BLaER1 treated with 17β-estradiol and CSF1 and Interleukin-3, amounts not matched to agents 10 nM and 100 nM (cell line): ENCODE results near the gene GTPBP1.

Experiments used
- H3K27ac ChIP-seq, 11 experiments: shearing (Covaris generic); formaldehyde crosslinking; 2 replicates each; pipeline ENCODE4 v1.8.1; 2022
- H3K27me3 ChIP-seq, 11 experiments: shearing (Covaris generic); formaldehyde crosslinking; 2 replicates each; pipeline ENCODE4 v1.8.1; 2022
- H3K36me3 ChIP-seq, 11 experiments: shearing (Covaris generic); formaldehyde crosslinking; 2 replicates each; pipeline ENCODE4 v1.8.1; 2022
- H3K4me1 ChIP-seq, 10 experiments: shearing (Covaris generic); formaldehyde crosslinking; 2 replicates each; pipeline ENCODE4 v1.8.1; 2022
- H3K4me2 ChIP-seq, 11 experiments: shearing (Covaris generic); formaldehyde crosslinking; 2 replicates each; pipeline ENCODE4 v1.8.1; 2022
- H3K4me3 ChIP-seq, 10 experiments: shearing (Covaris generic); formaldehyde crosslinking; 2 replicates each; pipeline ENCODE4 v1.8.1; 2022
- H3K9ac ChIP-seq, 11 experiments: shearing (Covaris generic); formaldehyde crosslinking; 2 replicates each; pipeline ENCODE4 v1.8.1; 2022
- H3K9me3 ChIP-seq, 11 experiments: shearing (Covaris generic); formaldehyde crosslinking; replicated peaks in 1 of 11; 2 replicates each; pipeline ENCODE4 v1.8.1; 2022
- H4K20me1 ChIP-seq, 11 experiments: shearing (Covaris generic); formaldehyde crosslinking; 2 replicates each; pipeline ENCODE4 v1.8.1; 2022
- Cebpa-rat ChIP-seq, 11 experiments: shearing (Covaris generic); IDR thresholded peaks; 2 replicates each; pipeline ENCODE4 v1.8.1; 2022

The GTPBP1 gene

DNA sequence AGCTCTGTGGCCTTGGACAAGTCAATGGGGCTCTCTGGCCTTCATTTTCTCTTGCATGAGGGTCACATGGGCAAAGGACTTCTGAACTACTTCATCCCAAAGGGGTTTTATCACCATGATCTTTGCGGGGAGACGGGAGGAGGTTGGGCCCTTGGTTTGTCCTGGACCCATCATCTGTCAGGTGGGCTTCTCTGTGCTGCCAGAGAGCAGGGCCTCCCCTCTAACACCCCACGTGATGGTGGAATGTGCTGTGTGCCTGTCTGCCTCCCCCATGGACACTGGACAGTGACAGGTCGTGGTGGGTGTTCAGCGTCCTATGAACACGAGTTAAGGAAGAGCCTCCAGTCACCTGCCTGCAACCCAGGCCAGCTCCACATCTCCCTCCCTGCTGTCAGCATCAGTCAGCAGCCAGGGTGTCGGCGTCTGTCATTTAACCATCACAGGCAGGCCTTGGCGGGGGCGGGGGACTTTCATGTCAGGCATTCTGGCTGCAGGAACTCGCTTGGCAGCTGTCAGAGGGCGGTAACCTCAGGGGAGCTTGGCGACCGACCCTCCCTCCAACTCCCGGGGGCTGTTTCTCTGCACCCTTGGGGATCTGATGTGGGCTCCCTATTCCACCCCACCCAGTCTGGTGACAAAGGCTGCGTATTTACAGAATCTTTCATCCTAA, 52.7 kb downstream of the GTPBP1 start:
- TF ChIP-seq Cebpa-rat (IDR thresholded peaks at IDR 0.05), result no peak
- Histone ChIP-seq H3K9me3 (no peaks in the 10 kb centered on the region), H3K27ac (peak overlapping the region in 5 of 11 experiments; percentile 2 to 99 (median 97); a peak in 6 of 22 replicates), H3K4me3 (peak overlapping the region in 6 of 10 experiments; percentile 24 to 99 (median 94); a peak in 8 of 20 replicates), H3K4me1 (peaks cover 65 to 80% (median 76%) of the 10 kb centered on the region in 10 experiments), H4K20me1 (peaks cover 0 to 42% (median 24%) of the 10 kb centered on the region in 11 experiments; a peak in 16 of 22 replicates), H3K36me3 (peaks cover 0 to 9% (median 6%) of the 10 kb centered on the region in 11 experiments; a peak in 13 of 22 replicates), H3K27me3 (no peaks in the 10 kb centered on the region), H3K4me2 (peak overlapping the region; percentile 92 to 100 (median 98)), H3K9ac (peak overlapping the region in 8 of 11 experiments; percentile 10 to 98 (median 96); a peak in 13 of 22 replicates)

DNA sequence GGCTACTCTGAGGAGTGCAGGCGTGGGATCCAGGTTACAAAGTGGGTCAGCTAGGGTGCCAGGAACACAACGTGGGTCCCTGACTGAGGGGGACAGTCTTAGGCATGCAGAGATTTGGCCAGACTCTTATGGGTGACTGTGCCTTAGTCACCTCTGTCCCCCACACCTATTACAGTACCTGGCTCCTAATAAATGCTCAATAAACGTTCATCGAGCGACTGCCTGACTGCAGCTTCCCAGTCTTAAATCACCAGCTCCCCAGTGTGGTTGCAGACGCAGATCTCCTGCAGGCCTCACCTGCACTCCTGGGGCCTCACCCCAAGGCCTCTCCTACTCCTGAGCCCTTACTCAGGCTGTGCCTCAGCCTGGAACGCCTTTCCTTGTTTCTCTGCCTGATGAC, 53.3 kb downstream of the GTPBP1 start:
- Histone ChIP-seq H3K36me3 (peaks cover 0 to 3% (median 0%) of the 10 kb centered on the region in 11 experiments; a peak in 6 of 22 replicates), H3K27me3 (no peaks in the 10 kb centered on the region), H4K20me1 (peaks cover 0 to 40% (median 24%) of the 10 kb centered on the region in 11 experiments; a peak in 16 of 22 replicates), H3K27ac (peak overlapping the region in 1 of 11 experiments; percentile 61; a peak in 2 of 22 replicates), H3K4me1 (peaks cover 60 to 80% (median 73%) of the 10 kb centered on the region in 10 experiments), H3K4me2 (peak overlapping the region; percentile 92 to 100 (median 98)), H3K9ac (peak overlapping the region in 5 of 11 experiments; percentile 32 to 98 (median 97); a peak in 5 of 22 replicates), H3K9me3 (no peaks in the 10 kb centered on the region), H3K4me3 (peak overlapping the region in 1 of 10 experiments; percentile 98; a peak in 1 of 20 replicates)
- TF ChIP-seq Cebpa-rat (IDR thresholded peaks at IDR 0.05), result no peak

DNA sequence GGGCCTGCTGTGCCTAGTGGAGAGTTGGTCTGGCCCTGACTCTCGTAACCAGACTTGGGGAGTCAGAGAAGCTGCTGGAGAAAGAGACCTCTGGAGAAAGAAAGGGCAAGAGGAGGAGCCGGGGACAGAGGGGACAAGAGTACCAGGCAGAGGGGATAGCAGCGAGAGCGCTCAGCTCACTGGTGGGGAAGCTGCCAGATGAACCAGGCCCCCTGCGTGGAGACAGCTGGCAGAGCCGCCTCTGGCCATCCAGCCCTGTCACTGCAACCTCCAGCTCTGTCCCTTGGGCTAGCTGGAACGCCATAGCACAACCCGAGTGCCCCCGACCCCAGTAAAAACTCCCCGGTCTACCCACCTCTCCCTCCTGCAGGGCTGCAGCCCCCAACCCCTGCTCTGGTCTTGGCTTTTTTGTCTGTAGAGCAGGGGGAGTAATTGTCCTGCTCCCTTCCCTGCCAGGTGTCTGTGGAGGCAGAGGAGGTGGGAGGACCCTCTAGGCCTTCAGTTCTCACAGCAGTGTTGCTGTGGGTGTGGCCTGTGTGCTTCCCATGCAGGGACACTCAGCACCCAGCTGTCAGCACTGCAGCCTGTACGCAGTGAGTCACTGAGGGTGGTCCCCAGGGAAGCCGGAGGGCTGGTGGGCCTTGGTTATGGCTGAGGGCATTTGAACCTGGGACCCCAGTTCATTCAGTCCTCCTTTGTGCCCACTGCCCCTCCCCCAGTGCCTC, 54.9 kb downstream of the GTPBP1 start:
- TF ChIP-seq Cebpa-rat (IDR thresholded peaks at IDR 0.05), result no peak
- Histone ChIP-seq H4K20me1 (peaks cover 0 to 40% (median 20%) of the 10 kb centered on the region in 11 experiments; a peak in 16 of 22 replicates), H3K27ac (peak overlapping the region in 6 of 11 experiments; percentile 25 to 61 (median 47); a peak in 10 of 22 replicates), H3K4me2 (peak overlapping the region; percentile 73 to 100 (median 98)), H3K27me3 (no peaks in the 10 kb centered on the region), H3K9me3 (no peaks in the 10 kb centered on the region), H3K36me3 (no peaks in the 10 kb centered on the region), H3K4me1 (peaks cover 57 to 81% (median 74%) of the 10 kb centered on the region in 10 experiments), H3K4me3 (peak overlapping the region in 2 of 10 experiments; percentile 2 to 44; a peak in 3 of 20 replicates), H3K9ac (peak overlapping the region in 8 of 11 experiments; percentile 33 to 97 (median 50); a peak in 13 of 22 replicates)

DNA sequence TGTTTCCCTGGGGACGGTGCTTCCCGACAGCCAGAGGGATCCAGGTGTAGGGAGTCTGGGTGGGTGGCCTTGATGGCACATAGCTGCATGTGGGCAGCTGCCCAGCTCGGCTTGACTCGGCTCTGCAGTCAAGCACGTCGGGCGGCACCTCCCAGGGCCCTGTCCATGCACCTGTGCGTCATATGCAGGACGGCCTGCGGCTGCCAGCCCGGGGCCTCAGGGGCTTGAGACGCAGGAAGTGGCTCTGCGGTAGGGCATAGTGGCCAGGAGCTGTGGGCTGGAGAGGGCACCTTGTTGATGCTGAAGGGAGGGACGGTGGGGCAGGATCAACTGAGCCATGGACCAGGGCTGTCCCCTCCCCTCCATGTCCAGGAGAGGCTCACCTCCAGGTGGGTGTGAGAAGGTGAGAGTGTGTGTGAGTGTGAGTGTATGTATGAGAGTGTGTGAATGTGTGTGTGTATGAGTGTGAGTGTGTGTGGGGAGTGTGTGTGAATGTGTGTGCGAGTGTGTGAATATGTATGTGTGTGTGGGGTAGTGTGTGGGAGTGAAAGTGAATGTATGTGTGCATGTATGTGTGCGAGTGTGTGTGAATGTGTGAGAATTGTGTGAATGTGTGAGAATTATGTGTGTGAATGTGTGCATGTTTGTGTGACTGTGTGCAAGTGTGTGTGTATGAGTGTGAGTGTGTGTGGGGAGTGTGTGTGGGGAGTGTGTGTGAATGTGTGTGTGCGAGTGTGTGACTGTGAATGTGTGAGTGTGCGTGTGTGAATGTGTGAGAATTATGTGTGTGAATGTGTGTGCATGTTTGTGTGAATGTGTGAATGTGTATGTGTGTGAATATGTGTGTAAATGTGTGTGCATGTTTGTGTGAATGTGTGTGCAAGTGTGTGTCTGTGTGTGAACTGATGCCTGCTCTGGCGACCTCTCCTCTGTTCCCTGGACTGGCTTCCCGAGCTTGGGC, 55.7 kb downstream of the GTPBP1 start:
- Histone ChIP-seq H3K9ac (peak overlapping the region in 7 of 11 experiments; percentile 17 to 47 (median 33); a peak in 8 of 22 replicates), H3K27me3 (no peaks in the 10 kb centered on the region), H3K36me3 (no peaks in the 10 kb centered on the region), H3K4me1 (peaks cover 55 to 86% (median 78%) of the 10 kb centered on the region in 10 experiments), H3K9me3 (no peaks in the 10 kb centered on the region), H3K4me3 (peak overlapping the region in 1 of 10 experiments; percentile 44; a peak in 2 of 20 replicates), H3K27ac (peak overlapping the region in 6 of 11 experiments; percentile 25 to 59 (median 52); a peak in 10 of 22 replicates), H3K4me2 (peak overlapping the region; percentile 73 to 100 (median 98)), H4K20me1 (peaks cover 0 to 40% (median 20%) of the 10 kb centered on the region in 11 experiments; a peak in 16 of 22 replicates)
- TF ChIP-seq Cebpa-rat (IDR thresholded peaks at IDR 0.05), result no peak

DNA sequence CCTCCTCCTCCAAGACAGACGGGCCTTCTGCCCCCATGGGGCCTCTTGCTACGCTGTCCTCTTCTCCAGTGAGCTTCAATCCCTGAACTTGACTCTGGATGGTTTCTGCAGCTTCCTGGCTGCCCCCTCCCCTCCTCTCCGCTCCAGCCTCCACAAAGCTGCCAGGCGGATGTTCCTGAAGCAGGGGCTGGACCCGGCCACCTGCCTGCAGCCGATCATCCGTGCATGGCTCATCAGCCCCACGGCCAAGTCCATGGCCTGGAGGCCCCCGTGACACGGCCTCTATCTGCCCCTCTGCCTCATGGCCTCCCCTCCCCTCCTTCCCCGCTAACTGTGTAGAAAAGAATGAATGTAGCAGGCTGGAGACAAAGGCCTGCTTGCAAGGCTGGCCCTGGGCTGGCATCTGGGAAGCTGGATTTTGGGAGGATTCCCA, 56.8 kb downstream of the GTPBP1 start:
- no peak overlapping the region for H3K4me3 ChIP-seq
- no peaks in the 10 kb centered on the region for H3K9me3 ChIP-seq
- H3K27me3 ChIP-seq, result no peaks in the 10 kb centered on the region
- TF ChIP-seq Cebpa-rat (IDR thresholded peaks at IDR 0.05), result no peak
- H3K4me1 ChIP-seq, result peaks cover 44 to 83% (median 74%) of the 10 kb centered on the region in 10 experiments
- peak overlapping the region; percentile 29 to 100 (median 97); a peak in 21 of 22 replicates for H3K4me2 ChIP-seq
- peaks cover 0 to 40% (median 20%) of the 10 kb centered on the region in 11 experiments; a peak in 16 of 22 replicates for H4K20me1 ChIP-seq
- H3K27ac ChIP-seq, result peak overlapping the region in 2 of 11 experiments; percentile 1 to 13; a peak in 1 of 22 replicates
- H3K36me3 ChIP-seq, result no peaks in the 10 kb centered on the region
- H3K9ac ChIP-seq, result peak overlapping the region in 3 of 11 experiments; percentile 17 to 35 (median 24); a peak in 4 of 22 replicates

DNA sequence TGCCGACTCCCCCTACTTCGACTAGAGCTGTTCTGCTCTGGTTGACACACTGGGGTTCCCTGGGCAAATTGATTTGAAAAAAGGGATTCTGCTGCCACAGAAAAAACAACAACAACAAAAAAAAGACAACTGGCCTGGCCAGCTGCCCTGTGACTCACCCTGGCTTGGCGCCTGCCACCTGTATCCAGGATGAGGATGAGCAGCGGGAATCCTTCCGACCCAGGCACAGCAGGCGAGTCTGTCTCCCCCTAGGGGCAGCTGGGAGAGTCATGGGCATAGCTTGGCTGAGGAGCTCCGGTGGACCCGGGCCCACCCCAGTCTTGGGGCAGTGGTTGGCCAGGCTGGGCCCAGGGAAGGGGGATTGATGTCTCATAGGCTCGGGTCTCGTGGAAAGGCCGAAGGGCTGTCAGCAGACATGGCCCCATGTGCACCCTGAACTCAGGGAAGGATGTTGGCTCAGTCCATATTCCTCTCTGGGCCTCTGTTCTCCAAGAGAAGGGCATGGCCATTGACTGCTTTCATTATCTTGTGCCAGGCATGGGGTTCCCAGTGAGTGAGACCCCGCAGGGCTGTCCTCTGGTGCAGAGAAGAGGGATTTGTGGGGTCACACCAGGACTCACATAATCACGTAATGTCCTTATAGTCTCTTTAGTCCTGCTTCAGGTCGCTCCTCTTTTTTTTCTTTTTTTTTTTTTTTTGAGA, 60.5 kb downstream of the GTPBP1 start:
- H3K27ac ChIP-seq, result no peak overlapping the region
- peaks cover 10 to 47% (median 39%) of the 10 kb centered on the region in 10 experiments for H3K4me1 ChIP-seq
- no peak overlapping the region for H3K4me3 ChIP-seq
- no peaks in the 10 kb centered on the region for H3K27me3 ChIP-seq
- TF ChIP-seq Cebpa-rat (IDR thresholded peaks at IDR 0.05), result no peak
- no peak overlapping the region for H3K9ac ChIP-seq
- H3K4me2 ChIP-seq, result peak overlapping the region in 5 of 11 experiments; percentile 4 to 40 (median 8); a peak in 3 of 22 replicates
- no peaks in the 10 kb centered on the region for H3K36me3 ChIP-seq
- H4K20me1 ChIP-seq, result peaks cover 0 to 13% (median 3%) of the 10 kb centered on the region in 11 experiments; a peak in 15 of 22 replicates
- H3K9me3 ChIP-seq, result no peaks in the 10 kb centered on the region

DNA sequence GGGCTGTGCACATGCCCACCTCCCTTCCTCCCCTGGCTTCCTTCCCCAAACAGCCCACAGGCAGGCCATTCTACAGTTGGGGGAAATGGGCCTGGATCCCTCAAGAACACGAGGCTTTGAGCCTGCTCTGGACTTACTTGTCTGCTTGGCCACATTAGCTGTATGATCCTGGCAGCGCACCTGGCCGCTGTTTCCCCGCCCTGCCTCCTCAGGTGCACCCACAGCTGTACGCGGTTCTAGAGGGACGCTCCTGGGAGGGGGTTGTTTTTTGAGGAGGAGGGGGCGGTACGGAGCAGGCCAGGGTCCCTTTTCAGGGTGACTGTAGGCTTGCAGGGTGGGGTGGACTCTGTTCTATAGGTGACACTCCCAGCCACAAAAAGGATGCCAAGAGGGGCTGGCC, 61.6 kb downstream of the GTPBP1 start:
- Histone ChIP-seq H3K9me3 (no peaks in the 10 kb centered on the region), H3K4me1 (peaks cover 6 to 36% (median 28%) of the 10 kb centered on the region in 10 experiments; a peak in 19 of 20 replicates), H3K27ac (no peak overlapping the region), H3K4me3 (no peak overlapping the region), H3K4me2 (peak overlapping the region in 4 of 11 experiments; percentile 14 to 38 (median 20); a peak in 6 of 22 replicates), H3K9ac (no peak overlapping the region), H4K20me1 (peaks cover 0 to 8% (median 0%) of the 10 kb centered on the region in 11 experiments; a peak in 4 of 22 replicates), H3K36me3 (no peaks in the 10 kb centered on the region), H3K27me3 (no peaks in the 10 kb centered on the region)
- TF ChIP-seq Cebpa-rat (IDR thresholded peaks at IDR 0.05), result no peak
